HCT116 (cell line): Measurements from ENCODE around the gene TRIM14. TPM values are rescaled to one million over a fixed set of nuclear protein-coding genes. Genes with fewer than 3 reads are reported as not detected.

ENCODE experiments used
- ATAC-seq: fragments of 200-7000 bp; cut with Tn5 transposase; 2 replicates; pipeline ENCODE4 v1.9.1; 2020; ENCODE audit warnings: mild to moderate bottlenecking, moderate library complexity
- BruUV-seq: library from RNA; stranded (reverse); fragments of 400-500 nt; replicated peaks from 2 replicates; lab custom pipeline; 2021; lab: Mats Ljungman, UMichigan
- CTCF ChIA-PET: fragments of 300-600 bp; sonication (Branson Sonifier 250); formaldehyde crosslinking; loops from one replicate; lab custom pipeline; 2021; ENCODE audit warnings: antibody characterized with exemption; lab: Charles Lee
- POLR2A ChIA-PET: fragments of 300-600, 350-600 bp; sonication (Branson Sonifier 250); formaldehyde crosslinking; loops from one replicate; lab custom pipeline; 2021; ENCODE audit warnings: antibody characterized with exemption; lab: Charles Lee
- RAD21 ChIA-PET, 2 experiments: fragments of 300-600 bp; sonication (Branson Sonifier 250); formaldehyde crosslinking; loops; one replicate each; lab custom pipeline; 2023; ENCODE audit warnings: low total read pairs in 2 of 2; ENCODE audit not compliant: uncharacterized antibody in 2 of 2, unreplicated experiment in 2 of 2, low non-redundant PET in 1 of 2; lab: Charles Lee
- DNase-seq: peaks from one replicate; pipeline ENCODE4 v3.0.0-alpha.2; 2010; ENCODE audit warnings: low read depth, low spot score
- H2AFZ ChIP-seq: fragments of 200-600 bp; shearing (Covaris generic), sonication (generic); 2 replicates; pipeline ENCODE4 v1.6.1; 2017; ENCODE audit warnings: low read depth, mixed run types, mixed read lengths, antibody characterized with exemption, low read length; ENCODE audit not compliant: poor library complexity, severe bottlenecking
- H3K27ac ChIP-seq: 2 replicates; pipeline ENCODE4 v1.5.1; 2012; ENCODE audit warnings: low read depth, low read length
- H3K27me3 ChIP-seq: fragments of 200-600 bp; sonication (generic); 2 replicates; pipeline ENCODE4 v1.6.1; 2016; ENCODE audit warnings: mixed run types, low read length, mixed read lengths; ENCODE audit not compliant: insufficient read depth
- H3K36me3 ChIP-seq, 2 experiments: fragments of 200-500 bp in 1 of 2; fragments of 200-600 bp in 1 of 2; sonication (Bioruptor generic) in 1 of 2; sonication (generic) in 1 of 2; 2 replicates each; pipeline versions ENCODE4 v1.5.1 to v1.6.1; 2014 to 2016; ENCODE audit warnings: low read length in 2 of 2, inconsistent platforms in 1 of 2, mixed read lengths in 1 of 2, mixed run types in 1 of 2; ENCODE audit not compliant: insufficient read depth in 2 of 2, control insufficient read depth in 1 of 2
- H3K4me1 ChIP-seq, 2 experiments: fragments of 200-600 bp in 1 of 2; sonication (generic) in 1 of 2; 2 replicates each; pipeline versions ENCODE4 v1.5.1 to v1.6.1; 2012 to 2017; ENCODE audit warnings: low read length in 2 of 2, inconsistent platforms in 1 of 2, mild to moderate bottlenecking in 1 of 2, mixed read lengths in 1 of 2, mixed run types in 1 of 2, moderate library complexity in 1 of 2; ENCODE audit not compliant: insufficient read depth in 2 of 2, control insufficient read depth in 1 of 2
- H3K4me2 ChIP-seq: fragments of 200-600 bp; sonication (generic); 2 replicates; pipeline ENCODE4 v1.6.1; 2017; ENCODE audit warnings: mixed run types, low read length, mixed read lengths
- H3K4me3 ChIP-seq, 2 experiments: fragments of 200-600 bp in 1 of 2; sonication (generic) in 1 of 2; replicated peaks in 1 of 2; 2 replicates each; pipeline ENCODE4 v1.5.1; 2011 to 2016; ENCODE audit warnings: low read length in 2 of 2, control low read depth in 1 of 2, low read depth in 1 of 2, mild to moderate bottlenecking in 1 of 2, mixed read lengths in 1 of 2, mixed run types in 1 of 2
- H3K79me2 ChIP-seq: fragments of 200-600 bp; sonication (generic); 2 replicates; pipeline ENCODE4 v1.6.1; 2017; ENCODE audit warnings: mild to moderate bottlenecking, mixed run types, low read length, moderate library complexity, mixed read lengths; ENCODE audit not compliant: insufficient read depth
- H3K9ac ChIP-seq: fragments of 200-600 bp; sonication (generic); 2 replicates; pipeline ENCODE4 v1.6.1; 2016; ENCODE audit warnings: low read length, mixed read lengths
- H3K9me2 ChIP-seq: fragments of 200-600 bp; sonication (generic), shearing (Covaris generic); 2 replicates; pipeline ENCODE4 v1.6.1; 2017; ENCODE audit warnings: mixed run types, mild to moderate bottlenecking, moderate library complexity; ENCODE audit not compliant: insufficient read depth
- H3K9me3 ChIP-seq, 2 experiments: fragments of 200-500 bp in 1 of 2; fragments of 200-600 bp in 1 of 2; sonication (Bioruptor generic) in 1 of 2; sonication (generic) in 1 of 2; 2 replicates each; pipeline ENCODE4 v1.6.1; 2014 to 2017; ENCODE audit warnings: low read length in 2 of 2, mixed read lengths in 2 of 2, inconsistent platforms in 1 of 2, low read depth in 1 of 2, mild to moderate bottlenecking in 1 of 2, mixed run types in 1 of 2, moderate library complexity in 1 of 2; ENCODE audit not compliant: control insufficient read depth in 1 of 2, insufficient read depth in 1 of 2
- H4K20me1 ChIP-seq: fragments of 200-600 bp; sonication (generic), shearing (Covaris generic); 2 replicates; pipeline ENCODE4 v1.6.1; 2017; ENCODE audit warnings: mixed run types, mild to moderate bottlenecking, moderate library complexity; ENCODE audit not compliant: insufficient read depth
- CEBPB ChIP-seq: IDR thresholded peaks from 2 replicates; pipeline ENCODE4 v1.6.1; 2012; ENCODE audit warnings: low read depth
- EGR1 ChIP-seq: IDR thresholded peaks from 2 replicates; pipeline ENCODE4 v1.6.1; 2012; ENCODE audit warnings: low read depth
- FOSL1 ChIP-seq: IDR thresholded peaks from 2 replicates; pipeline ENCODE4 v1.6.1; 2012; ENCODE audit warnings: low read depth
- JUND ChIP-seq: IDR thresholded peaks from 2 replicates; pipeline ENCODE4 v1.6.1; 2012
- POLR2A ChIP-seq: IDR thresholded peaks from 2 replicates; pipeline ENCODE4 v1.7.0; 2011; ENCODE audit warnings: borderline replicate concordance; ENCODE audit not compliant: insufficient read depth, insufficient read length; ENCODE audit errors: extremely low read depth
- POLR2AphosphoS5 ChIP-seq: IDR thresholded peaks from 2 replicates; pipeline ENCODE4 v1.6.1; 2011; ENCODE audit warnings: mild to moderate bottlenecking, low read depth, low read length, moderate library complexity
- SIN3A ChIP-seq: IDR thresholded peaks from 2 replicates; pipeline ENCODE4 v1.6.1; 2012; ENCODE audit warnings: low read depth
- SP1 ChIP-seq: IDR thresholded peaks from 2 replicates; pipeline ENCODE4 v1.6.1; 2012; ENCODE audit warnings: low read depth
- SRF ChIP-seq: IDR thresholded peaks from 2 replicates; pipeline ENCODE4 v1.6.1; 2012; ENCODE audit warnings: low read depth
- YY1 ChIP-seq: IDR thresholded peaks from 2 replicates; pipeline ENCODE4 v1.6.1; 2011; ENCODE audit warnings: low read length, low read depth, moderate library complexity, mild to moderate bottlenecking; ENCODE audit not compliant: insufficient replicate concordance; ENCODE audit errors: extremely low read depth
- ZFX ChIP-seq: fragments of 450-650 bp; IDR thresholded peaks from 2 replicates; pipeline ENCODE4 v1.6.1; 2017
- intact Hi-C: fragments of 100-400 bp; cut with micrococcal nuclease; formaldehyde crosslinking; loops from 2 replicates; pipeline ENCODE4 v1.10.0; 2022
- total RNA-seq: library from RNA; stranded (reverse); gene quantifications from one replicate; pipeline ENCODE4 v1.2.1, GENCODE V29; 2021; ENCODE audit not compliant: unreplicated experiment
- TF ChIP-seq, protein P1 (sequence below): IDR thresholded peaks from 2 replicates; pipeline ENCODE4 v1.6.1; 2011; ENCODE audit warnings: mild to moderate bottlenecking, low read length, moderate library complexity; ENCODE audit not compliant: insufficient replicate concordance; ENCODE audit errors: extremely low read depth
- TF ChIP-seq, protein P2 (sequence below): IDR thresholded peaks from 2 replicates; pipeline ENCODE4 v1.6.1; 2012

TRIM14 gene
- total RNA-seq, 1 experiment from 2014 or later: 24.4 TPM

DNA sequence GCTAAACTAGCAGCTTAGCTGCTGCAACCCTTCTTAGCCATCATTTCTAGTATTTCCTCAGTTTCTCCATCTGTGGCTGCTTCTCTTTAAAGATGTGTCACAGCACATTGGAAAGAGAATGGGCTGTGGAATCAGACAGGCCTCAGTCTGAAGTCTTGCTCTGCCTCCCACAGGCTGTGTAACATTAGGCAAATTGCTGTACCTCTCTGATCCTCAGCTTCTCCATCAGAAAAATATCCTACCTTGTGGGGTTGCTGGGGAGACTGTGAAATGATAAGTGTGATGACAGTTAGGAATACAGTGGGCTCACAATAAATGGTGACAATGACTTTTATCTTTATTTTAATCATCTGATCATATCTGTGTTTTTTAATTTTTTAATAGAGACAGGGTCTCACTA, 17.5 kb upstream of the TRIM14 start:
- no peaks in the 10 kb centered on the region for H3K9me2 ChIP-seq
- H3K4me2 ChIP-seq: no peak overlapping the region
- CTCF ChIA-PET: no interaction called here
- no peaks in the 10 kb centered on the region for H3K9me3 ChIP-seq
- no peak overlapping the region for H2AFZ ChIP-seq
- DNase-seq (no peak), ATAC-seq (no peak)
- no peaks in the 10 kb centered on the region for H3K36me3 ChIP-seq
- RAD21 ChIA-PET: no interaction called here
- H3K4me1 ChIP-seq: no peaks in the 10 kb centered on the region
- H4K20me1 ChIP-seq: no peaks in the 10 kb centered on the region
- TF ChIP-seq CEBPB (no peak), SP1 (no peak), ZFX (no peak), SIN3A (no peak), POLR2AphosphoS5 (no peak), EGR1 (no peak)
- TF ChIP-seq, protein P1, sequence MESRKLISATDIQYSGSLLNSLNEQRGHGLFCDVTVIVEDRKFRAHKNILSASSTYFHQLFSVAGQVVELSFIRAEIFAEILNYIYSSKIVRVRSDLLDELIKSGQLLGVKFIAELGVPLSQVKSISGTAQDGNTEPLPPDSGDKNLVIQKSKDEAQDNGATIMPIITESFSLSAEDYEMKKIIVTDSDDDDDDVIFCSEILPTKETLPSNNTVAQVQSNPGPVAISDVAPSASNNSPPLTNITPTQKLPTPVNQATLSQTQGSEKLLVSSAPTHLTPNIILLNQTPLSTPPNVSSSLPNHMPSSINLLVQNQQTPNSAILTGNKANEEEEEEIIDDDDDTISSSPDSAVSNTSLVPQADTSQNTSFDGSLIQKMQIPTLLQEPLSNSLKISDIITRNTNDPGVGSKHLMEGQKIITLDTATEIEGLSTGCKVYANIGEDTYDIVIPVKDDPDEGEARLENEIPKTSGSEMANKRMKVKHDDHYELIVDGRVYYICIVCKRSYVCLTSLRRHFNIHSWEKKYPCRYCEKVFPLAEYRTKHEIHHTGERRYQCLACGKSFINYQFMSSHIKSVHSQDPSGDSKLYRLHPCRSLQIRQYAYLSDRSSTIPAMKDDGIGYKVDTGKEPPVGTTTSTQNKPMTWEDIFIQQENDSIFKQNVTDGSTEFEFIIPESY: no peak
- TF ChIP-seq, all 23 proteins: peak for 0
- Histone ChIP-seq H3K9ac (no peak overlapping the region), H3K4me3 (no peak overlapping the region), H3K27me3 (no peaks in the 10 kb centered on the region), H3K79me2 (no peaks in the 10 kb centered on the region), H3K27ac (no peak overlapping the region)
- POLR2A ChIA-PET: no interaction called here
- BruUV-seq: no TSS peak
- intact Hi-C loops: no loop called here

DNA sequence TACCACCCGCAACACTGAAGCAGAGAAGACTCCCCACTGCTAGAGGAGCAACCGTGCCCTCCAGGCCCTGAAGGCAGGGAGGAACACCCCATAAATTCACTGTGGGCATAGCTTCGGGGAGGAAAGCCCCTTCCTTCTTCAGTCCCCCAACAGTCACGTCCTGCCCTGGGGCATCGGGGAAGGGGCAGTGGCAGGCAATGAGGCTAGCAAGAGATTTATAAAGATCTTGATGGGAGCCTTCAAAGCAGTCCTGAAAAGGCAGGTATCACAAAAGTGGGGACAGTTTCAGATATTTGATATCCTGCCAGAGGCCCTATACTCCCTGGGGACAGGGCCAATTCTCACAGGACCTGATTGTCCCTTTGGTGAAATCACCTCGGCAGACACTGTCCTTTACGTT, 16.9 kb upstream of the TRIM14 start:
- H3K4me2 ChIP-seq: no peak overlapping the region
- H3K9me2 ChIP-seq: no peaks in the 10 kb centered on the region
- BruUV-seq: no TSS peak
- CTCF ChIA-PET: no interaction called here
- H3K27me3 ChIP-seq: no peaks in the 10 kb centered on the region
- H3K79me2 ChIP-seq: no peaks in the 10 kb centered on the region
- H3K36me3 ChIP-seq: no peaks in the 10 kb centered on the region
- no peak overlapping the region for H3K4me3 ChIP-seq
- TF ChIP-seq SRF (no peak), ZFX (no peak), POLR2A (no peak), POLR2AphosphoS5 (no peak), FOSL1 (no peak), CEBPB (no peak), SP1 (no peak), YY1 (no peak), JUND (no peak)
- TF ChIP-seq, protein P2, sequence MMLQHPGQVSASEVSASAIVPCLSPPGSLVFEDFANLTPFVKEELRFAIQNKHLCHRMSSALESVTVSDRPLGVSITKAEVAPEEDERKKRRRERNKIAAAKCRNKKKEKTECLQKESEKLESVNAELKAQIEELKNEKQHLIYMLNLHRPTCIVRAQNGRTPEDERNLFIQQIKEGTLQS: no peak
- TF ChIP-seq, protein P1: no peak
- no peaks in the 10 kb centered on the region for H3K9me3 ChIP-seq
- no peak overlapping the region for H3K27ac ChIP-seq
- ATAC-seq (no peak), DNase-seq (no peak)
- H2AFZ ChIP-seq: no peak overlapping the region
- intact Hi-C loops: no loop called here
- RAD21 ChIA-PET: no interaction called here
- no peak overlapping the region for H3K9ac ChIP-seq
- H3K4me1 ChIP-seq: no peaks in the 10 kb centered on the region
- H4K20me1 ChIP-seq: no peaks in the 10 kb centered on the region
- POLR2A ChIA-PET: no interaction called here
